HG03066 (cell line): ENCODE data around the gene NLRP9.

Source experiments
- ATAC-seq: cut with Tn5 transposase; IDR thresholded peaks from one replicate; pipeline ENCODE4 v1.9.1; 2021; ENCODE audit warnings: low read depth; ENCODE audit not compliant: unreplicated experiment

The NLRP9 gene

GRCh38 chr19:55658846-55659459, 79.2 kb downstream of the NLRP9 start:
- no peak for ATAC-seq
